Prostate gland (tissue), 2 donors: ENCODE results near the gene LPA.

ENCODE experiments used
- POLR2AphosphoS5 ChIP-seq: sonication (generic); formaldehyde crosslinking; IDR thresholded peaks from one replicate; pipeline ENCODE4 v1.6.1; 2017; ENCODE audit warnings: antibody characterized with exemption
- TF ChIP-seq, protein P1 (sequence below), 4 experiments: fragments of 200-600 bp in 2 of 4; fragments of 450-650 bp in 2 of 4; sonication (generic) in 2 of 4; IDR thresholded peaks; 1 replicate in 3 of 4; 2 replicates in 1 of 4; pipeline ENCODE4 v1.5.1; 2016 to 2019; ENCODE audit warnings: antibody characterized with exemption in 4 of 4, mild to moderate bottlenecking in 2 of 4, moderate library complexity in 2 of 4

- TF ChIP-seq, protein P1, sequence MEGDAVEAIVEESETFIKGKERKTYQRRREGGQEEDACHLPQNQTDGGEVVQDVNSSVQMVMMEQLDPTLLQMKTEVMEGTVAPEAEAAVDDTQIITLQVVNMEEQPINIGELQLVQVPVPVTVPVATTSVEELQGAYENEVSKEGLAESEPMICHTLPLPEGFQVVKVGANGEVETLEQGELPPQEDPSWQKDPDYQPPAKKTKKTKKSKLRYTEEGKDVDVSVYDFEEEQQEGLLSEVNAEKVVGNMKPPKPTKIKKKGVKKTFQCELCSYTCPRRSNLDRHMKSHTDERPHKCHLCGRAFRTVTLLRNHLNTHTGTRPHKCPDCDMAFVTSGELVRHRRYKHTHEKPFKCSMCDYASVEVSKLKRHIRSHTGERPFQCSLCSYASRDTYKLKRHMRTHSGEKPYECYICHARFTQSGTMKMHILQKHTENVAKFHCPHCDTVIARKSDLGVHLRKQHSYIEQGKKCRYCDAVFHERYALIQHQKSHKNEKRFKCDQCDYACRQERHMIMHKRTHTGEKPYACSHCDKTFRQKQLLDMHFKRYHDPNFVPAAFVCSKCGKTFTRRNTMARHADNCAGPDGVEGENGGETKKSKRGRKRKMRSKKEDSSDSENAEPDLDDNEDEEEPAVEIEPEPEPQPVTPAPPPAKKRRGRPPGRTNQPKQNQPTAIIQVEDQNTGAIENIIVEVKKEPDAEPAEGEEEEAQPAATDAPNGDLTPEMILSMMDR (IDR thresholded peaks at IDR 0.05): no peak
- TF ChIP-seq POLR2AphosphoS5: no peak
Observed at GRCh38 chr6:160668589-160668988, 4.5 kb upstream of the LPA start.
